Measurements from ENCODE around the gene SLC27A3.

SLC27A3 gene

GRCh38 chr1:153793973-153794615 lies 18.9 kb downstream of the SLC27A3 start:
- intact Hi-C loops (cut with DNase I) = loop anchor here (10.0 kb wide), 1 partner anchor 161 kb away; the partner anchor contains the start of gene CRTC2
- peak in 4 of 42 donors; percentile 4 to 29 (median 8) for DNase-seq

- peak in 5 of 42 donors; percentile 1 to 41 (median 7) for DNase-seq
- intact Hi-C loops (cut with DNase I) = loop anchor here (5.0 to 10.0 kb wide), 2 partner anchors 160 to 193 kb away; partner anchors contain the start of genes CRTC2 and RAB13
Observed at GRCh38 chr1:153794624-153795329, 19.6 kb downstream of the SLC27A3 start.

GRCh38 chr1:153795330-153795837 lies 20.2 kb downstream of the SLC27A3 start:
- DNase-seq = peak in 4 of 42 donors; percentile 8 to 37 (median 17)
- intact Hi-C loops (cut with DNase I) = loop anchor here (5.0 to 10.0 kb wide), 2 partner anchors 159 to 192 kb away; partner anchors contain the start of genes CRTC2 and RAB13

- intact Hi-C loops (cut with DNase I) = loop anchor here (5.0 to 10.0 kb wide), 2 partner anchors 159 to 191 kb away; partner anchors contain the start of genes CRTC2 and RAB13
- peak in 6 of 42 donors; percentile 1 to 34 (median 7) for DNase-seq
Observed at GRCh38 chr1:153795934-153796785, 21.0 kb downstream of the SLC27A3 start.

- peak; percentile 50 to 94 (median 80) for DNase-seq
Observed at GRCh38 chr1:153796786-153797659, 21.8 kb downstream of the SLC27A3 start.

GRCh38 chr1:153798468-153798780 lies 23.2 kb downstream of the SLC27A3 start:
- peak in 2 of 42 donors; percentile 5 to 9 for DNase-seq
- intact Hi-C loops (cut with DNase I) = loop anchor here (5.0 to 10.0 kb wide), 2 partner anchors 156 to 189 kb away; partner anchors contain the start of genes CRTC2 and RAB13

More at GRCh38 chr1:153796786-153797659, 21.8 kb downstream of the SLC27A3 start:
- intact Hi-C loops (cut with DNase I) = loop anchor here (5.0 to 10.0 kb wide), 2 partner anchors 158 to 190 kb away; partner anchors contain the start of genes CRTC2 and RAB13

- DNase-seq = peak in 3 of 42 donors; percentile 3 to 18 (median 5)
- intact Hi-C loops (cut with DNase I) = loop anchor here (5.0 to 10.0 kb wide), 2 partner anchors 156 to 188 kb away; partner anchors contain the start of genes CRTC2 and RAB13
Observed at GRCh38 chr1:153799016-153799415, 23.8 kb downstream of the SLC27A3 start.

GRCh38 chr1:153799566-153800465 lies 24.6 kb downstream of the SLC27A3 start:
- intact Hi-C loops (cut with DNase I) = loop anchor here (5.0 to 10.0 kb wide), 2 partner anchors 155 to 187 kb away; partner anchors contain the start of genes CRTC2 and RAB13
- DNase-seq = peak in 6 of 42 donors; percentile 7 to 25 (median 12)

- intact Hi-C loops (cut with DNase I) = no loop called here
- DNase-seq = peak in 6 of 42 donors; percentile 5 to 16 (median 7)
Observed at GRCh38 chr1:153800516-153800915, 25.3 kb downstream of the SLC27A3 start.

GRCh38 chr1:153801028-153801625 lies 25.9 kb downstream of the SLC27A3 start:
- intact Hi-C loops (cut with DNase I) = no loop called here
- peak in 5 of 42 donors; percentile 0 to 13 (median 5) for DNase-seq

GRCh38 chr1:153801786-153802697 lies 26.8 kb downstream of the SLC27A3 start:
- DNase-seq = peak in 4 of 42 donors; percentile 4 to 17 (median 6)
- intact Hi-C loops (cut with DNase I) = no loop called here

GRCh38 chr1:153803470-153804056 lies 28.4 kb downstream of the SLC27A3 start:
- peak in 3 of 42 donors; percentile 0 to 17 (median 5) for DNase-seq
- intact Hi-C loops (cut with DNase I) = no loop called here

GRCh38 chr1:153804112-153804511 lies 28.9 kb downstream of the SLC27A3 start:
- peak in 1 of 42 donors; percentile 7 for DNase-seq
- intact Hi-C loops (cut with DNase I) = no loop called here

- peak in 5 of 42 donors; percentile 9 to 49 (median 24) for DNase-seq
Observed at GRCh38 chr1:153805042-153805745, 30.0 kb downstream of the SLC27A3 start.

More at GRCh38 chr1:153805042-153805745, 30.0 kb downstream of the SLC27A3 start:
- intact Hi-C loops (cut with DNase I) = no loop called here

Data from head of caudate nucleus (tissue), 42 donors.